ENCODE measurements around the gene RING1.

DNA sequence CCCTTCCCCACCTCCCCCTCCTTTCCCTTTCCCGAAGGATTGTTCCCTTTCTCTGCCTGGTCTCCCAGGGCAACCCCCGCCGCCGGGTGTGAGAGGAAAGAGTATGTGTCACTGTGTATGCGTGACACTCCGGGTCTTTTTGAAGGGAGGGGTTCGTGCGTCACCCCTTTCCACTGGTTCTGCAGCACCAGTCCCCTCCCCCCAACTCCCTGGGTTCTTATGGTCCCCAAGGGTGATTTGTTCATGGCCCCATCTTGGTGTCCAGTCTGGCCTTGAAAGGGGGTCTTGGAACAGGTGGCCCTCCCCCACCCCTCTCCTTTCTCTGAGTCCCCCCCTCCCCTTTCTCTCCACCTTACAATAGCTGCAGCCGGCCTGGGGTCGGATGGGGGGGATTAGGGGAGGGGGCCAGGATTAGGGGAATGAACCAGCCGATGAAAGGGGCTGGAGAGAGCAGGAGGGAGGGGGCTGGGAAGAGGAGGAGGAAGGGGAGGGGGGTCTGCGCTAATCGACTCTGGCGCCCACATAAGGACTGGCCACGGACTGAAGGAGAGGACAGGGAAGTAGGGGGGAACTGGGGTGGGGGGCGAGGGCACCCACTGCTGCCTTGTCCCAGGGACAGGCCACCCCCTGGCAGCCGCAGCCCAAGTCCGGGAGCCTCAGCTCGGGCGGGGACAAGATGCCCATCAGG, 1.3 kb upstream of the RING1 start:
- TF ChIP-seq, protein P1, sequence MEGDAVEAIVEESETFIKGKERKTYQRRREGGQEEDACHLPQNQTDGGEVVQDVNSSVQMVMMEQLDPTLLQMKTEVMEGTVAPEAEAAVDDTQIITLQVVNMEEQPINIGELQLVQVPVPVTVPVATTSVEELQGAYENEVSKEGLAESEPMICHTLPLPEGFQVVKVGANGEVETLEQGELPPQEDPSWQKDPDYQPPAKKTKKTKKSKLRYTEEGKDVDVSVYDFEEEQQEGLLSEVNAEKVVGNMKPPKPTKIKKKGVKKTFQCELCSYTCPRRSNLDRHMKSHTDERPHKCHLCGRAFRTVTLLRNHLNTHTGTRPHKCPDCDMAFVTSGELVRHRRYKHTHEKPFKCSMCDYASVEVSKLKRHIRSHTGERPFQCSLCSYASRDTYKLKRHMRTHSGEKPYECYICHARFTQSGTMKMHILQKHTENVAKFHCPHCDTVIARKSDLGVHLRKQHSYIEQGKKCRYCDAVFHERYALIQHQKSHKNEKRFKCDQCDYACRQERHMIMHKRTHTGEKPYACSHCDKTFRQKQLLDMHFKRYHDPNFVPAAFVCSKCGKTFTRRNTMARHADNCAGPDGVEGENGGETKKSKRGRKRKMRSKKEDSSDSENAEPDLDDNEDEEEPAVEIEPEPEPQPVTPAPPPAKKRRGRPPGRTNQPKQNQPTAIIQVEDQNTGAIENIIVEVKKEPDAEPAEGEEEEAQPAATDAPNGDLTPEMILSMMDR (IDR thresholded peaks at IDR 0.05): no peak
- no peak for TF ChIP-seq POLR2A (IDR thresholded peaks at IDR 0.05)

Data from testis (tissue), 2 donors.